Measurements from ENCODE around the gene GCNT2. TPM values are rescaled to one million over a fixed set of nuclear protein-coding genes. Genes with fewer than 3 reads are reported as not detected.

The GCNT2 gene
- total RNA-seq, 1 experiment from 2014 or later, result 51.2 TPM

- ChIA-PET CTCF (no interaction called here), POLR2A (no interaction called here)
- peaks cover 72% of the 10 kb centered on the region for H3K36me3 Mint-ChIP-seq
- H3K4me3 Mint-ChIP-seq, result no peak overlapping the region
- peak overlapping the region; percentile 23 for H3K27ac Mint-ChIP-seq
- no peak for TF ChIP-seq RORB (CRISPR knock-in tag; IDR thresholded peaks at IDR 0.05)
- TF ChIP-seq ZNF263 (CRISPR knock-in tag; IDR thresholded peaks at IDR 0.05; ENCODE audit: low read depth), result no peak
- TF ChIP-seq CREB1 (CRISPR knock-in tag; IDR thresholded peaks at IDR 0.05), result no peak
- TF ChIP-seq ERG (CRISPR knock-in tag; IDR thresholded peaks at IDR 0.05), result no peak
- no peak for TF ChIP-seq ZNF219 (CRISPR knock-in tag; IDR thresholded peaks at IDR 0.05; ENCODE audit: borderline replicate concordance)
- no peak for TF ChIP-seq RELA (CRISPR knock-in tag; IDR thresholded peaks at IDR 0.05; ENCODE audit: borderline replicate concordance)
- no peak for TF ChIP-seq FOXJ3 (CRISPR knock-in tag; IDR thresholded peaks at IDR 0.05; ENCODE audit: borderline replicate concordance)
- peaks cover 3% of the 10 kb centered on the region; the same call in 1 of the 2 replicates for H3K9me3 Mint-ChIP-seq
- H3K4me1 Mint-ChIP-seq, result no peaks in the 10 kb centered on the region
- DNase-seq (ENCODE audit: low spot score), result no peak
- ATAC-seq, result no peak
- H3K27me3 Mint-ChIP-seq (ENCODE audit: low read depth), result no peaks in the 10 kb centered on the region
Measured at GRCh38 chr6:10624836-10625235, 103.7 kb downstream of the GCNT2 start.

GRCh38 chr6:10626154-10626741 lies 105.1 kb downstream of the GCNT2 start:
- ChIA-PET POLR2A (no interaction called here), CTCF (no interaction called here)
- Mint-ChIP-seq H3K4me3 (no peak overlapping the region), H3K27me3 (ENCODE audit: low read depth) (no peaks in the 10 kb centered on the region), H3K4me1 (no peaks in the 10 kb centered on the region), H3K9me3 (peaks cover 2% of the 10 kb centered on the region; the same call in 1 of the 2 replicates), H3K27ac (peak overlapping the region; percentile 38; the same call in 1 of the 2 replicates), H3K36me3 (peaks cover 64% of the 10 kb centered on the region)
- TF ChIP-seq ELF4 (CRISPR knock-in tag; IDR thresholded peaks at IDR 0.05; ENCODE audit: low read depth) (no peak), NR3C1 (CRISPR knock-in tag; conservative IDR thresholded peaks at IDR 0.05; ENCODE audit: low read depth) (no peak), SMAD3 (CRISPR knock-in tag; IDR thresholded peaks at IDR 0.05; ENCODE audit: borderline replicate concordance) (no peak), SOX15 (CRISPR knock-in tag; IDR thresholded peaks at IDR 0.05) (no peak), NR2C2 (CRISPR knock-in tag; IDR thresholded peaks at IDR 0.05) (no peak), FOXJ3 (CRISPR knock-in tag; IDR thresholded peaks at IDR 0.05; ENCODE audit: borderline replicate concordance) (no peak), FOXP1 (CRISPR knock-in tag; IDR thresholded peaks at IDR 0.05; ENCODE audit: borderline replicate concordance) (no peak), USF2 (CRISPR knock-in tag; IDR thresholded peaks at IDR 0.05) (no peak), HMGXB4 (CRISPR knock-in tag; IDR thresholded peaks at IDR 0.05) (no peak), ERG (CRISPR knock-in tag; IDR thresholded peaks at IDR 0.05) (no peak), ZSCAN18 (CRISPR knock-in tag; IDR thresholded peaks at IDR 0.05) (no peak)
- no peak for ATAC-seq
- no peak for DNase-seq (ENCODE audit: low spot score)
